Measurements from ENCODE around the gene PIP4P1. TPM values are rescaled to one million over a fixed set of nuclear protein-coding genes. Genes with fewer than 3 reads are reported as not detected.
A peak's percentile ranks its signal among the peaks of the same experiment; 100 is the strongest.

The PIP4P1 gene
- total and polyA plus RNA-seq, 2 of the 8 experiments (the other 6 are each of a cell fraction or from before 2014, with no cell fraction given) = 29.5 to 60.0 TPM

- Histone ChIP-seq H2AK5ac (ENCODE audit: low read depth, low read length) (no peak overlapping the region), H2BK15ac (ENCODE audit: low read length) (no peak overlapping the region), H3K56ac (replicated peaks; ENCODE audit: insufficient read length, low read depth, low read length) (no peak overlapping the region), H3K27ac (ENCODE audit: low read depth, low read length) (no peak overlapping the region), H3K9ac (replicated peaks in 1 of 4; ENCODE audit: extremely low read depth in 1 of 4, low read depth in 3 of 4, low read length in 3 of 4) (no peak overlapping the region), H3K79me1 (ENCODE audit: low read depth, low read length) (no peaks in the 10 kb centered on the region), H2BK12ac (ENCODE audit: low read depth, low read length) (no peak overlapping the region), H2BK5ac (ENCODE audit: low read depth, low read length) (no peak overlapping the region), H3K4me3 (ENCODE audit: extremely low read depth in 1 of 4, insufficient read depth in 2 of 4, low read depth in 3 of 4, low read length in 4 of 4) (peak overlapping the region in 1 of 4 experiments; percentile 10; a peak in 1 of 8 replicates), H4K8ac (ENCODE audit: extremely low read depth, insufficient read depth, low read length) (no peak overlapping the region), H4K20me1 (replicated peaks in 1 of 2; ENCODE audit: control insufficient read depth in 1 of 2, insufficient read depth in 2 of 2, low read length in 2 of 2) (no peaks in the 10 kb centered on the region), H3K4me2 (ENCODE audit: insufficient read depth in 1 of 2, low read depth in 2 of 2, low read length in 2 of 2) (peak overlapping the region; percentile 22 to 48; a peak in 3 of 4 replicates), H3K18ac (ENCODE audit: extremely low read depth, low read length) (no peak overlapping the region), H3K9me3 (ENCODE audit: insufficient read depth in 2 of 2, low read depth in 1 of 2, low read length in 1 of 2) (no peaks in the 10 kb centered on the region), H3K27me3 (replicated peaks in 1 of 4; ENCODE audit: control insufficient read depth in 3 of 4, extremely low read depth in 1 of 4, insufficient read depth in 3 of 4, low read length in 3 of 4) (no peaks in the 10 kb centered on the region), H4K5ac (ENCODE audit: insufficient read length, low read depth, low read length) (peak overlapping the region; percentile 9), H3K79me2 (ENCODE audit: control insufficient read depth in 1 of 2, insufficient read depth in 2 of 2, low read length in 2 of 2) (no peaks in the 10 kb centered on the region), H2BK120ac (replicated peaks; ENCODE audit: low read depth, low read length) (no peak overlapping the region), H3K4me1 (replicated peaks in 1 of 4; ENCODE audit: control insufficient read depth in 3 of 4, insufficient read depth in 4 of 4, low read length in 3 of 4) (peaks cover 0 to 5% (median 2%) of the 10 kb centered on the region in 4 experiments; a peak in 3 of 7 replicates), H3K14ac (ENCODE audit: insufficient read length) (no peak overlapping the region), H3K4ac (replicated peaks; ENCODE audit: insufficient read length, low read depth, low read length) (peak overlapping the region; percentile 6), H3K36me3 (ENCODE audit: control insufficient read depth in 2 of 4, insufficient read depth in 4 of 4, low read length in 3 of 4) (no peaks in the 10 kb centered on the region), H3K23ac (ENCODE audit: insufficient read length) (no peak overlapping the region), H4K91ac (replicated peaks; ENCODE audit: insufficient read length, low read length) (no peak overlapping the region), H2AFZ (ENCODE audit: low read length) (no peak overlapping the region), H3K23me2 (ENCODE audit: low read depth, low read length) (peaks cover 2% of the 10 kb centered on the region; the same call in 1 of the 2 replicates), H2BK20ac (ENCODE audit: low read length) (no peak overlapping the region; the same call in 1 of the 2 replicates)
- no peak for TF ChIP-seq E2F6 (IDR thresholded peaks at IDR 0.05)
- TF ChIP-seq RXRA (IDR thresholded peaks at IDR 0.05; ENCODE audit: insufficient read depth, low read depth, low read length) = no peak
- TF ChIP-seq EP300 (IDR thresholded peaks at IDR 0.05; ENCODE audit: borderline replicate concordance in 1 of 2, low read depth in 2 of 2, low read length in 2 of 2) = no peak
- no peak for TF ChIP-seq SIRT6 (IDR thresholded peaks at IDR 0.05; ENCODE audit: low read length)
- no peak for TF ChIP-seq TAF7 (optimal IDR thresholded peaks at IDR 0.05; ENCODE audit: borderline replicate concordance, low read depth, low read length)
- TF ChIP-seq EZH2 (IDR thresholded peaks at IDR 0.05; ENCODE audit: low read depth, low read length, severe bottlenecking) = no peak
- TF ChIP-seq SP1 (IDR thresholded peaks at IDR 0.05; ENCODE audit: low read depth, low read length) = no peak
- FAIRE-seq (no peak), DNase-seq (ENCODE audit: low read depth in 1 of 2, low spot score in 2 of 2) (no peak)
- WGBS, 2 experiments (ENCODE audit: extremely low coverage in 1 of 2, insufficient coverage in 1 of 2, insufficient read length in 1 of 2, insufficient replicate concordance in 2 of 2, low coverage in 1 of 2, low lambda C conversion rate in 2 of 2, missing lambda C conversion rate in 1 of 2) = 7% methylated on average over 2 of the region's 2 CpGs; no CpG with 5 or more reads in 1 of the 2 experiments
- CTCF ChIA-PET (ENCODE audit: partially characterized antibody) = interaction anchor here (0.8 to 1.0 kb wide), 4 partner anchors 13 to 236 kb away, joined by 3 read pairs; no protein-coding TSS in a partner anchor
- POLR2A ChIA-PET (ENCODE audit: partially characterized antibody) = interaction anchor here (0.7 to 2.6 kb wide), 6 partner anchors 11 to 78 kb away, joined by 3 to 12 read pairs (median 4); partner anchors contain the start of genes APEX1, OSGEP, PARP2 and PIP4P1
These were observed 40.0 kb downstream of the PIP4P1 start for GRCh38 chr14:20421267-20421666.
